ENCODE data around the gene HAUS7.
"Not testable (repeated sequence)": the region's sequence is repeated elsewhere in the genome, so short reads cannot be mapped to it uniquely, and the experiment has no call there.

HAUS7 gene

GRCh38 chrX:153405426-153405825, 65.0 kb downstream of the HAUS7 start:
- no peak for DNase-seq

- DNase-seq, result not testable (repeated sequence)
Observed at GRCh38 chrX:153404333-153404732, 66.0 kb downstream of the HAUS7 start.

GRCh38 chrX:153401133-153401764, 69.1 kb downstream of the HAUS7 start, which contains the start of gene PNMA6E:
TSS of gene PNMA6E (minus strand) at chrX:153401350. CDS start at chrX:153398849, 2,501 bp downstream.
- no peak for DNase-seq

GRCh38 chrX:153400146-153401132, 69.9 kb downstream of the HAUS7 start:
- no peak for DNase-seq

GRCh38 chrX:153398275-153398960, 72.0 kb downstream of the HAUS7 start:
- DNase-seq, result no peak
